ENCODE data around the gene PIK3AP1. TPM values are rescaled to one million over a fixed set of nuclear protein-coding genes. Genes with fewer than 3 reads are reported as not detected.

PIK3AP1 gene
- total RNA-seq, 4 donors from 2014 or later, result 5.8 to 111 (median 13.4) TPM

GRCh38 chr10:96642530-96642929 lies 77.8 kb downstream of the PIK3AP1 start:
- no peak for TF ChIP-seq CTCF (IDR thresholded peaks at IDR 0.05)
- no peak for TF ChIP-seq POLR2A (IDR thresholded peaks at IDR 0.05)
- Histone ChIP-seq H3K9me3 (no peaks in the 10 kb centered on the region), H3K4me3 (no peak overlapping the region), H3K4me1 (peaks cover 0 to under 1% (median 0%) of the 10 kb centered on the region in 4 donors), H3K36me3 (no peaks in the 10 kb centered on the region), H3K27me3 (no peaks in the 10 kb centered on the region), H3K27ac (no peak overlapping the region)
- no peak for DNase-seq

- Histone ChIP-seq H3K4me3 (no peak overlapping the region), H3K27ac (no peak overlapping the region), H3K9me3 (no peaks in the 10 kb centered on the region), H3K36me3 (no peaks in the 10 kb centered on the region), H3K4me1 (peaks cover 0 to 3% (median 0%) of the 10 kb centered on the region in 4 donors), H3K27me3 (no peaks in the 10 kb centered on the region)
- no peak for DNase-seq
- no peak for TF ChIP-seq POLR2A (IDR thresholded peaks at IDR 0.05)
- no peak for TF ChIP-seq CTCF (IDR thresholded peaks at IDR 0.05)
Observed at GRCh38 chr10:96641396-96642295, 78.7 kb downstream of the PIK3AP1 start.

- H3K4me1 ChIP-seq, result peaks cover 0 to 8% (median 0%) of the 10 kb centered on the region in 4 donors
- no peaks in the 10 kb centered on the region for H3K36me3 ChIP-seq
- H3K27me3 ChIP-seq, result no peaks in the 10 kb centered on the region
- H3K9me3 ChIP-seq, result no peaks in the 10 kb centered on the region
- no peak overlapping the region for H3K4me3 ChIP-seq
- no peak for DNase-seq
- no peak overlapping the region for H3K27ac ChIP-seq
- TF ChIP-seq POLR2A (IDR thresholded peaks at IDR 0.05) (no peak), CTCF (IDR thresholded peaks at IDR 0.05) (no peak)
Observed at GRCh38 chr10:96639899-96640298, 80.4 kb downstream of the PIK3AP1 start.

- Histone ChIP-seq H3K27me3 (no peaks in the 10 kb centered on the region), H3K36me3 (no peaks in the 10 kb centered on the region), H3K27ac (no peak overlapping the region), H3K4me1 (peaks cover 0 to 9% (median 0%) of the 10 kb centered on the region in 4 donors), H3K4me3 (no peak overlapping the region), H3K9me3 (no peaks in the 10 kb centered on the region)
- TF ChIP-seq CTCF (IDR thresholded peaks at IDR 0.05) (no peak), POLR2A (IDR thresholded peaks at IDR 0.05) (no peak)
- no peak for DNase-seq
Observed at GRCh38 chr10:96638696-96639095, 81.6 kb downstream of the PIK3AP1 start.

GRCh38 chr10:96638120-96638519 lies 82.2 kb downstream of the PIK3AP1 start:
- Histone ChIP-seq H3K27me3 (no peaks in the 10 kb centered on the region), H3K9me3 (no peaks in the 10 kb centered on the region), H3K4me1 (peaks cover 0 to 15% (median 0%) of the 10 kb centered on the region in 4 donors), H3K27ac (no peak overlapping the region), H3K36me3 (no peaks in the 10 kb centered on the region), H3K4me3 (no peak overlapping the region)
- no peak for DNase-seq
- TF ChIP-seq POLR2A (IDR thresholded peaks at IDR 0.05), result no peak
- TF ChIP-seq CTCF (IDR thresholded peaks at IDR 0.05), result no peak
